ENCODE data around the gene EVA1B. TPM values are rescaled to one million over a fixed set of nuclear protein-coding genes. Genes with fewer than 3 reads are reported as not detected.

EVA1B gene
- total RNA-seq, 1 donor from 2014 or later: 4.8 TPM

GRCh38 chr1:36346741-36347370, 23.4 kb upstream of the EVA1B start:
- ATAC-seq: no peak
- no peak for DNase-seq (ENCODE audit: low spot score)

GRCh38 chr1:36345353-36345752, 21.9 kb upstream of the EVA1B start:
- DNase-seq (ENCODE audit: low spot score) (no peak), ATAC-seq (no peak)

- ATAC-seq: no peak
- no peak for DNase-seq (ENCODE audit: low spot score)
Observed at GRCh38 chr1:36344395-36344680, 20.9 kb upstream of the EVA1B start.

- ATAC-seq (no peak), DNase-seq (ENCODE audit: low spot score) (no peak)
Observed at GRCh38 chr1:36343651-36344394, 20.4 kb upstream of the EVA1B start.

GRCh38 chr1:36342426-36343185, 19.2 kb upstream of the EVA1B start:
- ATAC-seq (peak; percentile 68), DNase-seq (ENCODE audit: low spot score) (no peak)

- ATAC-seq: no peak
Observed at GRCh38 chr1:36341626-36342320, 18.3 kb upstream of the EVA1B start.

GRCh38 chr1:36339615-36340014, 16.2 kb upstream of the EVA1B start:
- ATAC-seq: no peak
- DNase-seq (ENCODE audit: low spot score): no peak

More at GRCh38 chr1:36341626-36342320, 18.3 kb upstream of the EVA1B start:
- no peak for DNase-seq (ENCODE audit: low spot score)

- DNase-seq (ENCODE audit: low spot score) (no peak), ATAC-seq (peak; percentile 10)
Observed at GRCh38 chr1:36339215-36339614, 15.8 kb upstream of the EVA1B start.

GRCh38 chr1:36337830-36338229, 14.4 kb upstream of the EVA1B start:
- ATAC-seq (no peak), DNase-seq (ENCODE audit: low spot score) (no peak)

- DNase-seq (ENCODE audit: low spot score) (no peak), ATAC-seq (no peak)
Observed at GRCh38 chr1:36330940-36331339, 7.5 kb upstream of the EVA1B start.

GRCh38 chr1:36329817-36330216, 6.4 kb upstream of the EVA1B start:
- DNase-seq (ENCODE audit: low spot score) (no peak), ATAC-seq (no peak)

GRCh38 chr1:36328713-36329112, 5.3 kb upstream of the EVA1B start:
- peak; percentile 53 for ATAC-seq
- DNase-seq (ENCODE audit: low spot score): no peak

GRCh38 chr1:36328088-36328480, 4.6 kb upstream of the EVA1B start:
- no peak for DNase-seq (ENCODE audit: low spot score)

GRCh38 chr1:36327421-36328087, 4.1 kb upstream of the EVA1B start:
- DNase-seq (ENCODE audit: low spot score) (no peak), ATAC-seq (no peak)

More at GRCh38 chr1:36328088-36328480, 4.6 kb upstream of the EVA1B start:
- ATAC-seq: no peak

- no peak for DNase-seq (ENCODE audit: low spot score)
- ATAC-seq: no peak
Observed at GRCh38 chr1:36326499-36326898, 3.1 kb upstream of the EVA1B start.

- no peak for ATAC-seq
Observed at GRCh38 chr1:36324353-36324703, 883 bp upstream of the EVA1B start.

GRCh38 chr1:36322786-36323635, 434 bp downstream of the EVA1B start:
- peak; percentile 31 for ATAC-seq
- no peak for DNase-seq (ENCODE audit: low spot score)

More at GRCh38 chr1:36324353-36324703, 883 bp upstream of the EVA1B start:
- DNase-seq (ENCODE audit: low spot score): no peak

GRCh38 chr1:36322041-36322785, 1.2 kb downstream of the EVA1B start:
- no peak for DNase-seq (ENCODE audit: low spot score)

More at GRCh38 chr1:36322041-36322785, 1.2 kb downstream of the EVA1B start:
- ATAC-seq: no peak

Measured in left lobe of liver (tissue), 2 donors.